Measurements from ENCODE around the gene SH3BGRL. TPM values are rescaled to one million over a fixed set of nuclear protein-coding genes. Genes with fewer than 3 reads are reported as not detected.

Gene SH3BGRL
- total and polyA plus RNA-seq, 2 donors (not counting 1 experiment from before 2014, with no cell fraction given): 41.6 to 258 TPM

DNA sequence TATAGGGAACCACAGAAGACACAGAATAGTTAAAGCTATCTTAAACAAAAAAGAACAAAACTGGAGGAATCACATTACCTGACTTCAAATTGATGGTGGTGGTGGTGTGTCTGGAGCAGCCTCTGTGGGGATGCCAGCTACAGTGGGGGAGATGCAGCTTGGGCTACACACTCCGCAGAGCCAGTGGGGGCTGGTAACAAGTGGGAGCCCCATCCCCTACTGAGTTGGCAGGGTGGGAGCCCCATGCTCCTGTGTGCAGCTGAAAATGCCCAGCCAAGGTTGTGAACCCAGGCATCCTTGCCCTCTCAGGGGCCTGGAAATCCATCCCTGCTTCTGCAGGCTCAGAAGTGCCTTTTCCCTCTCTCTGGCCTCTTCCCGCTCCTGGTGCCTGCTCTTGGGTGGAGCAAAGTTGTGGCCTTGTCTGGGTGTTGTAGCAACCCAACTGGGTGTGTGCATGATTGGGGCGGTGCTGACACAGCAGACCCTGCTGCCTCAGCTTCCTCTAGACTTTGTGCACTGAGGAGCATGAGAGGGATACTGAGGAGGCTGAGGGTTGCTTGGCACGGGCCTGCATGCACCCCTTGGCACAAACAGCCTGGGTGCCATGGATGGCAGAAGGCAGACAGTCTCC is 38.9 kb downstream of the SH3BGRL start:
- Histone ChIP-seq H3K9ac (ENCODE audit: insufficient read depth, low read length) (no peak overlapping the region), H3K27me3 (ENCODE audit: control insufficient read depth, insufficient read depth, low read length) (no peaks in the 10 kb centered on the region), H3K36me3 (ENCODE audit: control insufficient read depth, insufficient read depth, low read length) (no peaks in the 10 kb centered on the region), H3K27ac (ENCODE audit: insufficient read depth, low read length) (no peak overlapping the region), H3K9me3 (ENCODE audit: control insufficient read depth, insufficient read depth, low read depth, low read length) (no peaks in the 10 kb centered on the region), H3K4me1 (ENCODE audit: control insufficient read depth, extremely low read depth, insufficient read depth, low read length) (no peaks in the 10 kb centered on the region), H3K79me2 (ENCODE audit: control insufficient read depth, insufficient read depth, low read length) (no peaks in the 10 kb centered on the region), H3K4me3 (replicated peaks in 1 of 4; ENCODE audit: control extremely low read depth in 1 of 4, insufficient read depth in 1 of 4, low read depth in 3 of 4, low read length in 4 of 4) (no peak overlapping the region), H3K4me2 (ENCODE audit: extremely low read depth, insufficient read depth, low read length) (no peak overlapping the region), H4K20me1 (ENCODE audit: control insufficient read depth, extremely low read depth, insufficient read depth, low read length) (no peaks in the 10 kb centered on the region), H2AFZ (ENCODE audit: low read length) (no peak overlapping the region)
- no peak for DNase-seq (ENCODE audit: low read depth in 2 of 2)
- TF ChIP-seq, protein P1, sequence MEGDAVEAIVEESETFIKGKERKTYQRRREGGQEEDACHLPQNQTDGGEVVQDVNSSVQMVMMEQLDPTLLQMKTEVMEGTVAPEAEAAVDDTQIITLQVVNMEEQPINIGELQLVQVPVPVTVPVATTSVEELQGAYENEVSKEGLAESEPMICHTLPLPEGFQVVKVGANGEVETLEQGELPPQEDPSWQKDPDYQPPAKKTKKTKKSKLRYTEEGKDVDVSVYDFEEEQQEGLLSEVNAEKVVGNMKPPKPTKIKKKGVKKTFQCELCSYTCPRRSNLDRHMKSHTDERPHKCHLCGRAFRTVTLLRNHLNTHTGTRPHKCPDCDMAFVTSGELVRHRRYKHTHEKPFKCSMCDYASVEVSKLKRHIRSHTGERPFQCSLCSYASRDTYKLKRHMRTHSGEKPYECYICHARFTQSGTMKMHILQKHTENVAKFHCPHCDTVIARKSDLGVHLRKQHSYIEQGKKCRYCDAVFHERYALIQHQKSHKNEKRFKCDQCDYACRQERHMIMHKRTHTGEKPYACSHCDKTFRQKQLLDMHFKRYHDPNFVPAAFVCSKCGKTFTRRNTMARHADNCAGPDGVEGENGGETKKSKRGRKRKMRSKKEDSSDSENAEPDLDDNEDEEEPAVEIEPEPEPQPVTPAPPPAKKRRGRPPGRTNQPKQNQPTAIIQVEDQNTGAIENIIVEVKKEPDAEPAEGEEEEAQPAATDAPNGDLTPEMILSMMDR (conservative IDR thresholded peaks at IDR 0.05 in 1 of 2, IDR thresholded peaks at IDR 0.05 in 1 of 2; ENCODE audit: low read depth in 1 of 2, low read length in 2 of 2): no peak
- TF ChIP-seq EZH2 (IDR thresholded peaks at IDR 0.05; ENCODE audit: low read length, missing control alignments): no peak

DNA sequence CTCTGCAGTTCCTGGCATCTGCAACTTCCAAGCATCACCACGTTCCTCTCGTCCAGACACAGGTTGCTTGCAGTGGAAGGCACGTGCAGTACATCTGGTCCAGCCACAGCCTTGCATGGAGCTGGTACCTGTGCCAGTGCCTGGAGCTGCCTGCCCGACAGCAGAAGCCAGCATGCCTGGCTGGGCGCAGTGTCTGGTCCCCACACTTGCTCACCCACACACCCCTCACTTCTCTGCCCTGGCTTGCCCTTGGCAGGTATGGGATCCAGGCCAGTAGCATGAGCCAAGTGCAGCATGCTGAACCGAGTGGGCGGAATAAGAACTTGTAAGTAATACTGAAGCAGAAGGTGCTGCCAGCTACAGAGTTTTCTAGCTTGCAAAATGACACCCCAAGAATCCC is 39.9 kb downstream of the SH3BGRL start:
- Histone ChIP-seq H4K20me1 (ENCODE audit: control insufficient read depth, extremely low read depth, insufficient read depth, low read length) (no peaks in the 10 kb centered on the region), H3K9ac (ENCODE audit: insufficient read depth, low read length) (no peak overlapping the region), H3K36me3 (ENCODE audit: control insufficient read depth, insufficient read depth, low read length) (no peaks in the 10 kb centered on the region), H3K27me3 (ENCODE audit: control insufficient read depth, insufficient read depth, low read length) (no peaks in the 10 kb centered on the region), H3K4me3 (replicated peaks in 1 of 4; ENCODE audit: control extremely low read depth in 1 of 4, insufficient read depth in 1 of 4, low read depth in 3 of 4, low read length in 4 of 4) (no peak overlapping the region), H3K9me3 (ENCODE audit: control insufficient read depth, insufficient read depth, low read depth, low read length) (no peaks in the 10 kb centered on the region), H3K4me1 (ENCODE audit: control insufficient read depth, extremely low read depth, insufficient read depth, low read length) (no peaks in the 10 kb centered on the region), H3K4me2 (ENCODE audit: extremely low read depth, insufficient read depth, low read length) (no peak overlapping the region), H3K79me2 (ENCODE audit: control insufficient read depth, insufficient read depth, low read length) (no peaks in the 10 kb centered on the region), H2AFZ (ENCODE audit: low read length) (no peak overlapping the region), H3K27ac (ENCODE audit: insufficient read depth, low read length) (no peak overlapping the region)
- no peak for DNase-seq (ENCODE audit: low read depth in 2 of 2)
- no peak for TF ChIP-seq EZH2 (IDR thresholded peaks at IDR 0.05; ENCODE audit: low read length, missing control alignments)
- TF ChIP-seq, protein P1 (conservative IDR thresholded peaks at IDR 0.05 in 1 of 2, IDR thresholded peaks at IDR 0.05 in 1 of 2; ENCODE audit: low read depth in 1 of 2, low read length in 2 of 2): no peak

DNA sequence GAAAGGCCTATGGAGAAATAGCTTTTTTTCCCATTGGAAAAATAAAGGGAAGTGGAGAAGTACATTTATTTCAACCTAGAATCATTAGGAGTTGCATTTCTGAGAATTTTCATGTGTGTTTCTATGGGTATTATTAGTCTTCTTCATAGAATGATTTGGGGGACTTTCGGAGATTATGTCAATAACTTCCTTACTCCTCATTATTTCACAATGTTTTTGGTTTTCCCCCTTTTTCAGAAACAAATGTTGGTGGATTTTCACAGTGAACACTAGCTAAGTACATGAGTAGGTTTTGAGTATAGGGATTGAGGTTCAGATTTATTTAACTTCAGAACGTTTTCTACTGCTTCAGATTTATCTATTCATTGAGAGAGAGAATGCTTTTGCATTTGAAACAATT is 54.0 kb downstream of the SH3BGRL start:
- TF ChIP-seq EZH2 (IDR thresholded peaks at IDR 0.05; ENCODE audit: low read length, missing control alignments): no peak
- TF ChIP-seq, protein P1 (conservative IDR thresholded peaks at IDR 0.05 in 1 of 2, IDR thresholded peaks at IDR 0.05 in 1 of 2; ENCODE audit: low read depth in 1 of 2, low read length in 2 of 2): no peak
- Histone ChIP-seq H3K79me2 (ENCODE audit: control insufficient read depth, insufficient read depth, low read length) (no peaks in the 10 kb centered on the region), H3K36me3 (ENCODE audit: control insufficient read depth, insufficient read depth, low read length) (no peaks in the 10 kb centered on the region), H4K20me1 (ENCODE audit: control insufficient read depth, extremely low read depth, insufficient read depth, low read length) (no peaks in the 10 kb centered on the region), H2AFZ (ENCODE audit: low read length) (no peak overlapping the region), H3K4me2 (ENCODE audit: extremely low read depth, insufficient read depth, low read length) (no peak overlapping the region), H3K9me3 (ENCODE audit: control insufficient read depth, insufficient read depth, low read depth, low read length) (no peaks in the 10 kb centered on the region), H3K27ac (ENCODE audit: insufficient read depth, low read length) (no peak overlapping the region), H3K9ac (ENCODE audit: insufficient read depth, low read length) (no peak overlapping the region), H3K27me3 (ENCODE audit: control insufficient read depth, insufficient read depth, low read length) (no peaks in the 10 kb centered on the region), H3K4me3 (replicated peaks in 1 of 4; ENCODE audit: control extremely low read depth in 1 of 4, insufficient read depth in 1 of 4, low read depth in 3 of 4, low read length in 4 of 4) (no peak overlapping the region), H3K4me1 (ENCODE audit: control insufficient read depth, extremely low read depth, insufficient read depth, low read length) (peaks cover 3% of the 10 kb centered on the region)
- no peak for DNase-seq (ENCODE audit: low read depth in 2 of 2)

Measured in fibroblast of lung (primary cell).